HG03565 (cell line): ENCODE data around the gene DNM3.
A peak's percentile ranks its signal among the peaks of the same experiment; 100 is the strongest.

Experiments used
- ATAC-seq: cut with Tn5 transposase; IDR thresholded peaks from one replicate; pipeline ENCODE4 v1.9.1; 2021; ENCODE audit warnings: mild to moderate bottlenecking, moderate library complexity; ENCODE audit not compliant: unreplicated experiment

The DNM3 gene

GRCh38 chr1:171868217-171868803 lies 27.0 kb downstream of the DNM3 start:
- no peak for ATAC-seq

- ATAC-seq = no peak
Measured at GRCh38 chr1:171869097-171869496, 27.8 kb downstream of the DNM3 start.

- ATAC-seq = no peak
Measured at GRCh38 chr1:171871848-171872247, 30.6 kb downstream of the DNM3 start.

GRCh38 chr1:171872430-171872829 lies 31.1 kb downstream of the DNM3 start:
- ATAC-seq = no peak

GRCh38 chr1:171873664-171874063 lies 32.4 kb downstream of the DNM3 start:
- no peak for ATAC-seq

GRCh38 chr1:171877701-171878100 lies 36.4 kb downstream of the DNM3 start:
- peak; percentile 96 for ATAC-seq

- no peak for ATAC-seq
Measured at GRCh38 chr1:171879556-171879955, 38.3 kb downstream of the DNM3 start.

- no peak for ATAC-seq
Measured at GRCh38 chr1:171881442-171881841, 40.1 kb downstream of the DNM3 start.

GRCh38 chr1:171883849-171884248 lies 42.6 kb downstream of the DNM3 start:
- ATAC-seq = peak; percentile 66

- no peak for ATAC-seq
Measured at GRCh38 chr1:171884475-171884874, 43.2 kb downstream of the DNM3 start.

GRCh38 chr1:171890131-171890530 lies 48.8 kb downstream of the DNM3 start:
- no peak for ATAC-seq

- ATAC-seq = no peak
Measured at GRCh38 chr1:171896936-171897703, 55.8 kb downstream of the DNM3 start.

- ATAC-seq = no peak
Measured at GRCh38 chr1:171898941-171899340, 57.6 kb downstream of the DNM3 start.

GRCh38 chr1:171899838-171900237 lies 58.5 kb downstream of the DNM3 start:
- no peak for ATAC-seq

- no peak for ATAC-seq
Measured at GRCh38 chr1:171901245-171901644, 59.9 kb downstream of the DNM3 start.

GRCh38 chr1:171902527-171902926 lies 61.2 kb downstream of the DNM3 start:
- no peak for ATAC-seq

GRCh38 chr1:171904778-171905450 lies 63.6 kb downstream of the DNM3 start:
- no peak for ATAC-seq

- ATAC-seq = no peak
Measured at GRCh38 chr1:171909711-171910110, 68.4 kb downstream of the DNM3 start.

GRCh38 chr1:171910786-171911185 lies 69.5 kb downstream of the DNM3 start:
- no peak for ATAC-seq

- no peak for ATAC-seq
Measured at GRCh38 chr1:171911506-171911905, 70.2 kb downstream of the DNM3 start.

- no peak for ATAC-seq
Measured at GRCh38 chr1:171912509-171913175, 71.3 kb downstream of the DNM3 start.

- no peak for ATAC-seq
Measured at GRCh38 chr1:171913385-171913784, 72.1 kb downstream of the DNM3 start.
